Parathyroid adenoma (tissue), 2 donors: ENCODE data around the gene MAP2.

Experiments used
- H2AFZ ChIP-seq: fragments of 300-600 bp; sonication (generic); one replicate; pipeline ENCODE4 v1.7.0; 2017; ENCODE audit warnings: antibody characterized with exemption, mild to moderate bottlenecking
- H3K27ac ChIP-seq: fragments of 300-600 bp; sonication (generic); one replicate; pipeline ENCODE4 v1.7.0; 2017
- H3K27me3 ChIP-seq: fragments of 300-600 bp; sonication (generic); one replicate; pipeline ENCODE4 v1.7.0; 2017; ENCODE audit warnings: low read length; ENCODE audit not compliant: control insufficient read depth, insufficient read depth
- H3K36me3 ChIP-seq: fragments of 300-600 bp; sonication (generic); one replicate; pipeline ENCODE4 v1.7.0; 2017; ENCODE audit warnings: low read length; ENCODE audit not compliant: control insufficient read depth, insufficient read depth
- H3K4me1 ChIP-seq: fragments of 300-600 bp; sonication (generic); one replicate; pipeline ENCODE4 v1.7.0; 2017; ENCODE audit warnings: control low read depth
- H3K4me2 ChIP-seq: fragments of 300-600 bp; sonication (generic); one replicate; pipeline ENCODE4 v1.7.0; 2017; ENCODE audit warnings: low read length
- H3K4me3 ChIP-seq: fragments of 300-600 bp; sonication (generic); one replicate; pipeline ENCODE4 v1.7.0; 2017; ENCODE audit warnings: low read depth, low read length
- H3K79me2 ChIP-seq: fragments of 300-600 bp; sonication (generic); one replicate; pipeline ENCODE4 v1.7.0; 2017; ENCODE audit warnings: control low read depth
- H3K9ac ChIP-seq: fragments of 300-600 bp; sonication (generic); one replicate; pipeline ENCODE4 v1.7.0; 2017; ENCODE audit warnings: mild to moderate bottlenecking
- H3K9me3 ChIP-seq: fragments of 300-600 bp; sonication (generic); one replicate; pipeline ENCODE4 v1.7.0; 2017; ENCODE audit warnings: low read length; ENCODE audit not compliant: control insufficient read depth
- TF ChIP-seq, protein P1 (sequence below): fragments of 300-600 bp; sonication (generic); IDR thresholded peaks from one replicate; pipeline ENCODE4 v1.7.0; 2017; ENCODE audit warnings: antibody characterized with exemption, mild to moderate bottlenecking
- donor health status: primary hyperparathyroidism.

Gene MAP2

GRCh38 chr2:209383212-209383611, 40.6 kb upstream of the MAP2 start:
- Histone ChIP-seq H3K36me3 (no peaks in the 10 kb centered on the region), H3K9me3 (no peaks in the 10 kb centered on the region), H3K4me3 (no peak overlapping the region), H2AFZ (no peak overlapping the region), H3K4me1 (no peaks in the 10 kb centered on the region), H3K4me2 (no peak overlapping the region), H3K9ac (no peak overlapping the region), H3K79me2 (no peaks in the 10 kb centered on the region), H3K27ac (no peak overlapping the region), H3K27me3 (no peaks in the 10 kb centered on the region)
- TF ChIP-seq, protein P1, sequence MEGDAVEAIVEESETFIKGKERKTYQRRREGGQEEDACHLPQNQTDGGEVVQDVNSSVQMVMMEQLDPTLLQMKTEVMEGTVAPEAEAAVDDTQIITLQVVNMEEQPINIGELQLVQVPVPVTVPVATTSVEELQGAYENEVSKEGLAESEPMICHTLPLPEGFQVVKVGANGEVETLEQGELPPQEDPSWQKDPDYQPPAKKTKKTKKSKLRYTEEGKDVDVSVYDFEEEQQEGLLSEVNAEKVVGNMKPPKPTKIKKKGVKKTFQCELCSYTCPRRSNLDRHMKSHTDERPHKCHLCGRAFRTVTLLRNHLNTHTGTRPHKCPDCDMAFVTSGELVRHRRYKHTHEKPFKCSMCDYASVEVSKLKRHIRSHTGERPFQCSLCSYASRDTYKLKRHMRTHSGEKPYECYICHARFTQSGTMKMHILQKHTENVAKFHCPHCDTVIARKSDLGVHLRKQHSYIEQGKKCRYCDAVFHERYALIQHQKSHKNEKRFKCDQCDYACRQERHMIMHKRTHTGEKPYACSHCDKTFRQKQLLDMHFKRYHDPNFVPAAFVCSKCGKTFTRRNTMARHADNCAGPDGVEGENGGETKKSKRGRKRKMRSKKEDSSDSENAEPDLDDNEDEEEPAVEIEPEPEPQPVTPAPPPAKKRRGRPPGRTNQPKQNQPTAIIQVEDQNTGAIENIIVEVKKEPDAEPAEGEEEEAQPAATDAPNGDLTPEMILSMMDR, result no peak

GRCh38 chr2:209387389-209387788, 36.5 kb upstream of the MAP2 start:
- H3K4me3 ChIP-seq, result no peak overlapping the region
- H3K9me3 ChIP-seq, result no peaks in the 10 kb centered on the region
- no peaks in the 10 kb centered on the region for H3K36me3 ChIP-seq
- TF ChIP-seq, protein P1, result no peak
- no peak overlapping the region for H2AFZ ChIP-seq
- H3K27ac ChIP-seq, result no peak overlapping the region
- no peaks in the 10 kb centered on the region for H3K79me2 ChIP-seq
- no peak overlapping the region for H3K9ac ChIP-seq
- H3K4me1 ChIP-seq, result no peaks in the 10 kb centered on the region
- no peaks in the 10 kb centered on the region for H3K27me3 ChIP-seq
- H3K4me2 ChIP-seq, result no peak overlapping the region

DNA sequence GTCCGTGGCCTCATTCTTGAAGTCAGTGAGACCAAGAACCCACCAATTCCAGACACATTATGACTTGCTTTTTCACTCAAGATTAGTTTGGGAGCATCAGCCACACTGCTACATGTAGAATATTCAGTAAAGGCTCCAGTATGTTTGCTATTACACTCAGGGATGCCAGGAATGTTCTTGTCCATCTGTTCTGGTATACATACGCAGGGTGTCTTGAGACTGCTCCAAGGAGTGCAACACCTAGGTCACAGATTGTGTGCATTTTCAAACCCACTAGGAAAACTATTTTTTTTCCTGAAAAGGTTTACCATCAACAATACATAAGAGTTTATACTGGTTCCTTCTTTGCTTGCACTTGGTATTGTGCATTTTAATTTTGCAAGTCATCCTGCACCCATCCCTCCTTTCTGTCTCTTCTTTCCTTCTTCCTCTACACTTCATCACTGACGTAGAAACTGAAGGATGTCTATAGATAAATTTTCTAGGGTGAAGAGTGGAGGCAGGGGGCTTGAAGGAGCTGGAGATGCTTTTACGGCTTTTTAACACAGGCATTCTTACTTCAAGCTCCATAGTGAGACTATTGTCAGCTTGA, 35.3 kb upstream of the MAP2 start:
- no peaks in the 10 kb centered on the region for H3K36me3 ChIP-seq
- H3K9ac ChIP-seq, result no peak overlapping the region
- peak overlapping the region; percentile 29 for H2AFZ ChIP-seq
- H3K4me2 ChIP-seq, result no peak overlapping the region
- no peaks in the 10 kb centered on the region for H3K9me3 ChIP-seq
- H3K4me3 ChIP-seq, result no peak overlapping the region
- no peak overlapping the region for H3K27ac ChIP-seq
- H3K27me3 ChIP-seq, result no peaks in the 10 kb centered on the region
- TF ChIP-seq, protein P1, result no peak
- H3K79me2 ChIP-seq, result no peaks in the 10 kb centered on the region
- no peaks in the 10 kb centered on the region for H3K4me1 ChIP-seq

- no peak overlapping the region for H3K27ac ChIP-seq
- H3K4me3 ChIP-seq, result no peak overlapping the region
- peak overlapping the region; percentile 29 for H2AFZ ChIP-seq
- no peaks in the 10 kb centered on the region for H3K4me1 ChIP-seq
- no peaks in the 10 kb centered on the region for H3K9me3 ChIP-seq
- no peaks in the 10 kb centered on the region for H3K27me3 ChIP-seq
- TF ChIP-seq, protein P1, result no peak
- no peak overlapping the region for H3K9ac ChIP-seq
- no peak overlapping the region for H3K4me2 ChIP-seq
- H3K36me3 ChIP-seq, result no peaks in the 10 kb centered on the region
- no peaks in the 10 kb centered on the region for H3K79me2 ChIP-seq
Measured at GRCh38 chr2:209389171-209389618, 34.7 kb upstream of the MAP2 start.

- Histone ChIP-seq H3K79me2 (no peaks in the 10 kb centered on the region), H2AFZ (no peak overlapping the region), H3K4me3 (no peak overlapping the region), H3K4me2 (no peak overlapping the region), H3K9ac (no peak overlapping the region), H3K4me1 (no peaks in the 10 kb centered on the region), H3K27ac (no peak overlapping the region), H3K9me3 (no peaks in the 10 kb centered on the region), H3K36me3 (no peaks in the 10 kb centered on the region), H3K27me3 (no peaks in the 10 kb centered on the region)
- TF ChIP-seq, protein P1, result no peak
Measured at GRCh38 chr2:209390839-209391238, 33.0 kb upstream of the MAP2 start.
